Gastrocnemius medialis (tissue), 4 donors: ENCODE results near the gene DEF6. TPM values are rescaled to one million over a fixed set of nuclear protein-coding genes. Genes with fewer than 3 reads are reported as not detected.
A peak's percentile ranks its signal among the peaks of the same experiment; 100 is the strongest.

ENCODE experiments used
- ATAC-seq, 2 donors: fragments of 150-250 bp; one replicate each; pipeline ENCODE4 v1.9.1; 2016
- DNase-seq, 2 donors: peaks; one replicate each; pipeline ENCODE4 v3.0.0-alpha.2; 2019
- H3K27ac ChIP-seq, 4 donors: fragments of 200-600 bp; sonication (generic); 1 replicate in 1 of 4; 2 replicates in 3 of 4; pipeline ENCODE4 v1.5.1; 2016 to 2018; ENCODE audit warnings: mild to moderate bottlenecking in 2 of 4, moderate library complexity in 1 of 4
- H3K27me3 ChIP-seq, 3 donors: fragments of 200-600 bp; sonication (generic) in 2 of 3; 1 replicate in 1 of 3; 2 replicates in 2 of 3; pipeline versions ENCODE4 v1.5.1 to v1.6.0; 2016 to 2019; ENCODE audit warnings: mild to moderate bottlenecking in 1 of 3, moderate library complexity in 1 of 3
- H3K36me3 ChIP-seq, 2 donors: fragments of 200-600 bp; sonication (generic) in 1 of 2; one replicate each; pipeline ENCODE4 v1.5.1; 2017 to 2018
- H3K4me1 ChIP-seq, 2 donors: fragments of 200-600 bp; sonication (generic) in 1 of 2; one replicate each; pipeline ENCODE4 v1.5.1; 2016 to 2017; ENCODE audit warnings: mild to moderate bottlenecking in 2 of 2
- H3K4me3 ChIP-seq, 4 donors: fragments of 200-600 bp; sonication (generic) in 3 of 4; 1 replicate in 1 of 4; 2 replicates in 3 of 4; pipeline ENCODE4 v1.5.1; 2016 to 2019; ENCODE audit warnings: mild to moderate bottlenecking in 2 of 4
- H3K9me3 ChIP-seq, 3 donors: fragments of 200-600 bp; sonication (generic) in 2 of 3; 1 replicate in 1 of 3; 2 replicates in 2 of 3; pipeline ENCODE4 v1.5.1; 2016 to 2019
- POLR2A ChIP-seq, 2 donors: fragments of 450-650 bp; IDR thresholded peaks; one replicate each; pipeline ENCODE4 v1.6.1; 2017; ENCODE audit warnings: antibody characterized with exemption in 2 of 2, mild to moderate bottlenecking in 2 of 2, moderate library complexity in 2 of 2
- in situ Hi-C, 4 donors: fragments of 200-750 bp; cut with MboI; loops; one replicate each; pipeline versions ENCODE4 v1.15.0 to v1.8.0; 2017; ENCODE audit warnings: low sequenced_read_pairs in 4 of 4
- intact Hi-C: fragments of 100-400 bp; cut with DNase I; formaldehyde crosslinking; loops from one replicate; pipeline ENCODE4 v1.15.1; 2023; ENCODE audit warnings: low total_unique reads
- total RNA-seq, 4 donors: library from RNA; depleted of rRNA; stranded (reverse); fragments of >200 nt; gene quantifications; one replicate each; pipeline versions ENCODE4 v1.1.0 to v1.2.3, GENCODE V29; 2016
- TF ChIP-seq, protein P1 (sequence below), 5 experiments: fragments of 450-650 bp in 3 of 5; fragments of 200-600 bp in 2 of 5; sonication (generic) in 2 of 5; IDR thresholded peaks in 4 of 5; conservative IDR thresholded peaks in 1 of 5; 1 replicate in 4 of 5; 2 replicates in 1 of 5; pipeline ENCODE4 v1.5.1; 2016 to 2019; ENCODE audit warnings: antibody characterized with exemption in 5 of 5, mild to moderate bottlenecking in 3 of 5, moderate library complexity in 3 of 5

Gene DEF6
- total RNA-seq, 4 donors from 2014 or later = 0.15 to 2.9 (median 0.68) TPM

DNA sequence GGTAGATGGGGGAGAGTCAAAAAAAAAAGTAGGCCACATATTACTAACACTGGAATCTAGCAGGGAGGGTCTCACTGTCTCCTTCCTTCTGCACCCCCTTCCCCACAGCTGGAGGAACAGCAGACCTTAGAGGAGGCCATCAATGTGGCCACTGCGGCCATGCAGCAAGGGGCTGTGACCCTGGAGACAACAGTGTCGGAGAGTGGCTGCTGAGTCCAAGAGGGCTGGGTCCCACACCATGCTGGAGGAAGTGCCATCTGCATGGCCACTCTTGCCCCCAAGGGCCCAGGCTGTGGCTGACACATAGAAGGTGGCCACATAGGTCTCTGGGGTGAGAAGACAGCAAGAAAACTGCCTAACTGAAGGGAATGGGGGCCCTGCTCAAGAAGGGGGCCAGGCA lies 2.6 kb upstream of the DEF6 start:
- H3K4me1 ChIP-seq = peaks cover 12 to 17% of the 10 kb centered on the region in 2 donors
- H3K4me3 ChIP-seq = no peak overlapping the region
- H3K36me3 ChIP-seq = peaks cover 0 to 48% of the 10 kb centered on the region in 2 donors
- in situ Hi-C loops (no loop called here), intact Hi-C loops (no loop called here)
- ATAC-seq (no peak), DNase-seq (no peak)
- TF ChIP-seq, protein P1, sequence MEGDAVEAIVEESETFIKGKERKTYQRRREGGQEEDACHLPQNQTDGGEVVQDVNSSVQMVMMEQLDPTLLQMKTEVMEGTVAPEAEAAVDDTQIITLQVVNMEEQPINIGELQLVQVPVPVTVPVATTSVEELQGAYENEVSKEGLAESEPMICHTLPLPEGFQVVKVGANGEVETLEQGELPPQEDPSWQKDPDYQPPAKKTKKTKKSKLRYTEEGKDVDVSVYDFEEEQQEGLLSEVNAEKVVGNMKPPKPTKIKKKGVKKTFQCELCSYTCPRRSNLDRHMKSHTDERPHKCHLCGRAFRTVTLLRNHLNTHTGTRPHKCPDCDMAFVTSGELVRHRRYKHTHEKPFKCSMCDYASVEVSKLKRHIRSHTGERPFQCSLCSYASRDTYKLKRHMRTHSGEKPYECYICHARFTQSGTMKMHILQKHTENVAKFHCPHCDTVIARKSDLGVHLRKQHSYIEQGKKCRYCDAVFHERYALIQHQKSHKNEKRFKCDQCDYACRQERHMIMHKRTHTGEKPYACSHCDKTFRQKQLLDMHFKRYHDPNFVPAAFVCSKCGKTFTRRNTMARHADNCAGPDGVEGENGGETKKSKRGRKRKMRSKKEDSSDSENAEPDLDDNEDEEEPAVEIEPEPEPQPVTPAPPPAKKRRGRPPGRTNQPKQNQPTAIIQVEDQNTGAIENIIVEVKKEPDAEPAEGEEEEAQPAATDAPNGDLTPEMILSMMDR (IDR thresholded peaks at IDR 0.05 in 4 of 5, conservative IDR thresholded peaks at IDR 0.05 in 1 of 5) = no peak
- no peak for TF ChIP-seq POLR2A (IDR thresholded peaks at IDR 0.05)
- H3K27ac ChIP-seq = no peak overlapping the region
- H3K27me3 ChIP-seq = no peaks in the 10 kb centered on the region
- H3K9me3 ChIP-seq = no peaks in the 10 kb centered on the region

- intact Hi-C loops (no loop called here), in situ Hi-C loops (no loop called here)
- Histone ChIP-seq H3K36me3 (peaks cover 0 to 41% of the 10 kb centered on the region in 2 donors), H3K4me1 (peaks cover 12 to 17% of the 10 kb centered on the region in 2 donors), H3K4me3 (no peak overlapping the region), H3K27ac (no peak overlapping the region), H3K9me3 (no peaks in the 10 kb centered on the region), H3K27me3 (no peaks in the 10 kb centered on the region)
- TF ChIP-seq POLR2A (IDR thresholded peaks at IDR 0.05) = no peak
- TF ChIP-seq, protein P1 (IDR thresholded peaks at IDR 0.05 in 4 of 5, conservative IDR thresholded peaks at IDR 0.05 in 1 of 5) = no peak
- DNase-seq (peak in 1 of 2 donors; percentile 38), ATAC-seq (peak in 1 of 2 donors; percentile 18)
Measured at GRCh38 chr6:35295521-35296315, 1.9 kb upstream of the DEF6 start.

DNA sequence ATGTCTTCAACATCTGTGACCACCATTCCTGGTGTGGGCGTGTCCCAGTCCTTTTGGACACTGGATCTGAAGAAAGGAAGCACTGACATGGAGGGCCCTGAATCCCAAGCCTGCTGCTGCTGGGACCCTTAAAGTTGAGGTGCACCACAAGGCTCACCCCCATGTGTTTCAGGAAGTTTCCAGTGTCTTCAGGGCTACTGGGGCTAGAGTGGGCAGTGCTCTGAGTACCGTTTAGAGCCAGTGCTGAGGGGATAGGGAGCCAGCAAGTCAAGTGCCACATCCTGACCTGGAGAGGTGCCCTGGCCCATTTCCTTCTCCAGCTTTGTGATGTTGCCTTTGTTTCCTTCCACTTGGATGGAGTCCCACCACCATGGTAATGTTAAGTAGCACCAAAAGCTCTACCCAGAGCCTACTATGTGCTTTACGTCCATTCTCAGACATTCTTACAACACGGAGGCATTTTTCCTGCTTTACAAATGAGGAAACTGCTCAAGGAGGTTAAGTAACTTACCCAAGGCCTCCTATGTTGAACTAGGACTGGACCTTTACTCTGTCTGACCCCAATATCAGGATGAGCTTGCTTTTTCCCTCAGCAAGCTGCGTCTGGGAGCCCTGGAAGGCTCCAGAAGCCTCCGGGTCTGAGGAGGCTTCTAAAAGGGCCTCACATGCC lies 552 bp upstream of the DEF6 start:
- TF ChIP-seq POLR2A (IDR thresholded peaks at IDR 0.05) = no peak
- TF ChIP-seq, protein P1 (IDR thresholded peaks at IDR 0.05 in 4 of 5, conservative IDR thresholded peaks at IDR 0.05 in 1 of 5) = no peak
- DNase-seq (no peak), ATAC-seq (no peak)
- Histone ChIP-seq H3K36me3 (peaks cover 0 to 27% of the 10 kb centered on the region in 2 donors), H3K4me1 (peaks cover 12 to 17% of the 10 kb centered on the region in 2 donors), H3K4me3 (no peak overlapping the region), H3K9me3 (no peaks in the 10 kb centered on the region), H3K27me3 (no peaks in the 10 kb centered on the region), H3K27ac (peak overlapping the region in 1 of 4 donors; percentile 7)
- in situ Hi-C loops = no loop called here
- intact Hi-C loops = no loop called here

GRCh38 chr6:35298625-35299140 lies 1.1 kb downstream of the DEF6 start:
- TF ChIP-seq POLR2A (IDR thresholded peaks at IDR 0.05) = no peak
- TF ChIP-seq, protein P1 (IDR thresholded peaks at IDR 0.05 in 4 of 5, conservative IDR thresholded peaks at IDR 0.05 in 1 of 5) = no peak
- Histone ChIP-seq H3K4me1 (peaks cover 17 to 19% of the 10 kb centered on the region in 2 donors), H3K27me3 (no peaks in the 10 kb centered on the region), H3K27ac (no peak overlapping the region), H3K36me3 (peaks cover 0 to 11% of the 10 kb centered on the region in 2 donors), H3K4me3 (no peak overlapping the region), H3K9me3 (no peaks in the 10 kb centered on the region)
- no peak for DNase-seq
- in situ Hi-C loops = no loop called here
- intact Hi-C loops = no loop called here
- no peak for ATAC-seq
